OCI-LY7 (cell line): ENCODE results near the gene TMEM200B.

Source experiments
- EZH2phosphoT487 ChIP-seq: fragments of 200-600 bp; sonication (generic); IDR thresholded peaks from 2 replicates; pipeline ENCODE4 v1.6.1; 2018; ENCODE audit warnings: low read depth, borderline replicate concordance, mild to moderate bottlenecking, mixed run types, antibody characterized with exemption, low read length, moderate library complexity, mixed read lengths
- TF ChIP-seq, protein P1 (sequence below): fragments of 200-600 bp; sonication (generic); conservative IDR thresholded peaks from 2 replicates; pipeline ENCODE4 v1.5.1; 2014; ENCODE audit warnings: mild to moderate bottlenecking, antibody characterized with exemption, low read length, moderate library complexity, mixed read lengths

DNA sequence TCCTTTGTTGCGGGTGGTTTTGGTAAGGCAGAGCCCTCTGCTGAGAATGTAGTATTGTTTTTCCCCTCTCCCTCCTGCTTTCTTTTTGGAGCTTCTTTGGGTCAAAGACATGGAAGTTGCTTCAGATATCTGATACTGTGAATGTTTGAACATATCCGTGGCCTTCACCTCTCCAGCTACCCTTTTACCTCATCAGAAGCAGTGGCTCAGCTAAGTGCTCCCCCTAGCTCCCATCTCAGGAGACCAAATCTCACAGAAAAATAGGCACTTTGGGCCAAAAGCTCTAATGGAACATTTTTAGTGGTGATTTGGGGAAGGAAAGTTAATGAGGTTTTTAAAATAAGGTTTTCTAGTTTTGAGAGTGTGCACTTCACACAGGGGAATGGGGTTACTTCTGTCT lies 6.3 kb downstream of the TMEM200B start:
- TF ChIP-seq EZH2phosphoT487: no peak
- TF ChIP-seq, protein P1, sequence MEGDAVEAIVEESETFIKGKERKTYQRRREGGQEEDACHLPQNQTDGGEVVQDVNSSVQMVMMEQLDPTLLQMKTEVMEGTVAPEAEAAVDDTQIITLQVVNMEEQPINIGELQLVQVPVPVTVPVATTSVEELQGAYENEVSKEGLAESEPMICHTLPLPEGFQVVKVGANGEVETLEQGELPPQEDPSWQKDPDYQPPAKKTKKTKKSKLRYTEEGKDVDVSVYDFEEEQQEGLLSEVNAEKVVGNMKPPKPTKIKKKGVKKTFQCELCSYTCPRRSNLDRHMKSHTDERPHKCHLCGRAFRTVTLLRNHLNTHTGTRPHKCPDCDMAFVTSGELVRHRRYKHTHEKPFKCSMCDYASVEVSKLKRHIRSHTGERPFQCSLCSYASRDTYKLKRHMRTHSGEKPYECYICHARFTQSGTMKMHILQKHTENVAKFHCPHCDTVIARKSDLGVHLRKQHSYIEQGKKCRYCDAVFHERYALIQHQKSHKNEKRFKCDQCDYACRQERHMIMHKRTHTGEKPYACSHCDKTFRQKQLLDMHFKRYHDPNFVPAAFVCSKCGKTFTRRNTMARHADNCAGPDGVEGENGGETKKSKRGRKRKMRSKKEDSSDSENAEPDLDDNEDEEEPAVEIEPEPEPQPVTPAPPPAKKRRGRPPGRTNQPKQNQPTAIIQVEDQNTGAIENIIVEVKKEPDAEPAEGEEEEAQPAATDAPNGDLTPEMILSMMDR: peak; percentile 45
